SU-DHL-6 (cell line): ENCODE data around the gene GTF2IRD1.

Experiments used
- CTCF ChIP-seq: fragments of 200-600 bp; sonication (generic); IDR thresholded peaks from one replicate; pipeline ENCODE4 v1.5.1; 2017; ENCODE audit warnings: antibody characterized with exemption, mild to moderate bottlenecking, low read length, moderate library complexity; ENCODE audit not compliant: insufficient read depth, poor library complexity, severe bottlenecking
- EZH2phosphoT487 ChIP-seq: fragments of 200-600 bp; sonication (generic), shearing (Covaris generic); conservative IDR thresholded peaks from 2 replicates; pipeline ENCODE4 v1.6.1; 2018; ENCODE audit warnings: mild to moderate bottlenecking, antibody characterized with exemption, low read length, moderate library complexity, mixed read lengths

- no peak for TF ChIP-seq CTCF
- TF ChIP-seq EZH2phosphoT487 = no peak
Observed at GRCh38 chr7:74453322-74454011, at the start of gene GTF2IRD1.
